HFF-Myc (cell line): ENCODE results near the gene KDM5B.

Experiments
- DNase-seq: peaks from one replicate; pipeline ENCODE4 v3.0.0-alpha.2; 2011; ENCODE audit warnings: low read depth; ENCODE audit errors: extremely low read depth
- H3K4me3 ChIP-seq: replicated peaks from 2 replicates; pipeline ENCODE4 v1.5.1; 2011; ENCODE audit warnings: low read depth, mild to moderate bottlenecking, control low read depth, low read length
- TF ChIP-seq, protein P1 (sequence below): IDR thresholded peaks from 2 replicates; pipeline ENCODE4 v1.5.1; 2012; ENCODE audit warnings: mild to moderate bottlenecking, low read depth, low read length, control low read depth; ENCODE audit errors: missing control alignments

KDM5B gene

DNA sequence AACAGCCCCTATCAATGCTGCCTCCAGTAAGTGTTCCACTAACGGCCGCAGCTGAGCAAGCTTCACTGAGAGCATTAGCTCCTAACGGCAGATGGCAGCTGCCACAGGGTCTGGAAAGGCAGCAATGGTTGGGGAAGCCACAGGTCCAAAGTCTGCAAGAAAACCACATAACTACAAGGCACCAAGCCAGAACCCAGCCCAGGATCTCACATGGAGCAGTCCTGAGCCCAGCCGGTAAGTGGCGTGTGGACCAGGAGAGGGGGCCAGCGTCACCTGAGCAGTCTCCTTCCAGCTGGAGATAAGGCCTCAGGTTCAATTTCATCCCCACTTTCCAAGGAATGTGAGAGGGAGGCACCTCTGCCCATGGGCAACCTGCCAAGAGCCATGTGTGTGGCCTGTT, 111.2 kb downstream of the KDM5B start:
- no peak overlapping the region for H3K4me3 ChIP-seq
- TF ChIP-seq, protein P1, sequence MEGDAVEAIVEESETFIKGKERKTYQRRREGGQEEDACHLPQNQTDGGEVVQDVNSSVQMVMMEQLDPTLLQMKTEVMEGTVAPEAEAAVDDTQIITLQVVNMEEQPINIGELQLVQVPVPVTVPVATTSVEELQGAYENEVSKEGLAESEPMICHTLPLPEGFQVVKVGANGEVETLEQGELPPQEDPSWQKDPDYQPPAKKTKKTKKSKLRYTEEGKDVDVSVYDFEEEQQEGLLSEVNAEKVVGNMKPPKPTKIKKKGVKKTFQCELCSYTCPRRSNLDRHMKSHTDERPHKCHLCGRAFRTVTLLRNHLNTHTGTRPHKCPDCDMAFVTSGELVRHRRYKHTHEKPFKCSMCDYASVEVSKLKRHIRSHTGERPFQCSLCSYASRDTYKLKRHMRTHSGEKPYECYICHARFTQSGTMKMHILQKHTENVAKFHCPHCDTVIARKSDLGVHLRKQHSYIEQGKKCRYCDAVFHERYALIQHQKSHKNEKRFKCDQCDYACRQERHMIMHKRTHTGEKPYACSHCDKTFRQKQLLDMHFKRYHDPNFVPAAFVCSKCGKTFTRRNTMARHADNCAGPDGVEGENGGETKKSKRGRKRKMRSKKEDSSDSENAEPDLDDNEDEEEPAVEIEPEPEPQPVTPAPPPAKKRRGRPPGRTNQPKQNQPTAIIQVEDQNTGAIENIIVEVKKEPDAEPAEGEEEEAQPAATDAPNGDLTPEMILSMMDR, result no peak
- no peak for DNase-seq

DNA sequence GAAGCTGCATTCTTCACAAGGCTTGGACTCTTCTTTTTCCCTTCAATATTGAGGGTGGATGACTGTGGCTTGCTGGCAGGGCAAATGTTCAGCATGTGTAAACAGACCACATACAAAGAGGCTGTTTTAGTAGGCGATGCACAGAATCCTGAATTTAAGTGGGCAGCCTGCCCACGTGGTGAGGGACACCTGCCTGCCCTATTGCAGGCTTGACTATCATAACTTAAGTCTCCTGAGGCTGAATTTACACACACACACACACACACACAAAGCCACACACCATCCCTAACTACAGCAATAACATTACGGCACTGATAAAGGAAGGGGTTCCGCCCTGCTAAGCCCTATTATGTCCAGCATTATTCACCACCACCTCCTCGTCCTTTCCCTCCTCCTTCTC, 113.9 kb downstream of the KDM5B start:
- no peak overlapping the region for H3K4me3 ChIP-seq
- TF ChIP-seq, protein P1, result no peak
- no peak for DNase-seq

DNA sequence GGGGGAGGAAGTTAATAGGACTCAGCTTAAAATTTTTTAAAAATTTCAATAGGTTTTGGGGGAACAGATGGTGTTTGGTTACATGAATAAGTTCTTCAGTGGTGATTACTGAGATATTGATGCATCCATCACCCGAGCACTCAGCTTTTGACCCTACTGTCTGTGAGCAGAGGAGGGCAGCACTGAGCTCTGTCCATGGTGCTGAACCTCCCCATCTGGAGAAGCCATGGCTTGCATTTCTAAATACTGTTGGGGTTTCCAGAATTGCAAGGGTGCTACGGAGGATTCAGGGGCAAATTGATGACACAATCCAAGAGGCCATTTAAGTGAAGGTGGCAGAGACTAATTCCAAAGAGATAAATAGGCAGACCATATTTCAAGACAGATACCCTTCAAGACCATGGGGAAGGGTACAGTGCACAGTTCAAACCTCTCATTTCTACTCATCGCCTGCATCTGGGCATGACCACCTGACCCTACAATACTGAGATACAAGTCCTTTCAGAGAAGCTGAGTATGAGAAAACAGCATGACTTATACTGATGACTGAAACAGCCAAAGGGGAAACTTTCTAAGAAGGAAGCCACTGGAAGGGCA, 115.2 kb downstream of the KDM5B start:
- TF ChIP-seq, protein P1, result no peak
- peak; percentile 39 for DNase-seq
- no peak overlapping the region for H3K4me3 ChIP-seq

DNA sequence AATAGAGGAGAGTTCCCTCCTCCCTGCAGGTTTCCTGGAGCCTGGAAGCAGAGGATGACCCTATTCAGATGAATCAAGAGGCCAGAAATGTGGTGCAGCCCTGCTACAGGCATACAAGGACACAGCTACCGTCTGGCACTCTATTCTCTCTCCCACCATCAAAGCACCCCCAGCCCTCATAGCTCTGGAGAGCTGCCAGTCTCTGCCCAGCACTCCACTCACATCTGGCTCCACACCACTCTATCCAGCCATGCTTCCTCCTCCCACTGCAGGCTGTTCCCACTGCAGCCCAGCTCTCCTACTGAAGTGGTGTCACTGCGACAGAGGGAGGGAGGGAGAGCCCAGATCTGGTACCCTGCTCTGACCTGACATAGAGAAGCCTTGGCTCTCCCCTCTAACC, 116.4 kb downstream of the KDM5B start:
- TF ChIP-seq, protein P1, result no peak
- H3K4me3 ChIP-seq, result no peak overlapping the region
- no peak for DNase-seq

DNA sequence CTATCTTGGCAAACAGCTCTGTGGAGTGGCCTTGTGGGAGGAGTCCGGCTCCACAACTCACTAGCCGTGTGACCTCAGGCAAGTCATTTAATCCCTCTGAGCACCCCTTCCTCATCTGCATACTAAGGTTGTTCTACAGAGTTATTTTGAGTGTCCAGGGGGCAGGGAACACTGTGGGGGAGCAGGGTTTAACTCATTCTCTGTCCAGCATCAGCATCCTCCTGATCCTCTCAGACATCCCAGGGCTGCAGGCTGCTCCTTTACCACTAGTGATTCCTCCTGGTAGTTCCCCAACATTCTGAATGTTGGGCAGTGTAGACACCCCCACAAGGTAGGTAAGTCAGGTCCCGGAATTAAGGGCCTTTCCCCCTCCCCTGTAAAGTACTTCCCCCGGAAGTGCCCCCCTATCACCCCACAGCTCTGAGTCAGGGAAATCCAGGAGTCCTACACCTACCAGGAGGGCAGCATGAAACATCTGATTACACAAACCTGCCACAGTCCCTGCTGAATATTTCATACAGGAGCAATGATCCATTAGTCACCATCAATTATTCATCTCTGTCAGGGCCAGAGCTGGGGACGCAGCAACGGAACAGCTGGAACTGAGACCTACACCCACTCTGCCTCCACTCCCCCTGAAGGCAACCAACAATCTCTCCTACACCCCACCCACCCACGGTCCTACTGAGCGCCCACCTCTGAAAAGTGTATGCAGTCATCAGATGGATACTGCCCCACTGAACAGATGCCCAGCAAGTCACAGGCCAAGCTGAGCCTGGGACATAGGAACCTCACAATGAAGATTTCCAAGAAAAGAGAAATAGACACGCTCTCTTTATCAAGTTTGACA, 118.5 kb downstream of the KDM5B start:
- no peak overlapping the region for H3K4me3 ChIP-seq
- TF ChIP-seq, protein P1, result no peak
- DNase-seq, result no peak

DNA sequence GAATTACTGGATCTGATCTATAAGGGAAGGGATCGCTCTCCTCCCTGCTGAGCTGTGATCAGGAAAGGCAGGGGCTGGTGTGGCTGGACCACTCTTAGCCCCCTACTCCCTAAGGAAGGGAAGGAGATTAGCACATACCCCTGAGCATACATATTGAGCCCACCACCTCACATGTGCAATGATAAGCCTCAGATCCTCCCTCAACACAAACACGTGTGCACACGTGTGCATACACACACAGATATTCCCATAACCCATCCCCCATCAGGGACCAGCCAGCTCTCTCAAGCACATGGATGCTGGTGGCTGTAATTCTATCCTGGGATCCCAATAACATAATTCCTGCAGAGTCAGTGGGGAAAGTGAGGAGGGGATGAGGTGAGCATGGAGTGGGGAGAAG, 119.1 kb downstream of the KDM5B start:
- H3K4me3 ChIP-seq, result no peak overlapping the region
- no peak for DNase-seq
- TF ChIP-seq, protein P1, result no peak
